ENCODE results near the gene FKBP5. TPM values are rescaled to one million over a fixed set of nuclear protein-coding genes. Genes with fewer than 3 reads are reported as not detected.

FKBP5 gene
- total and polyA plus RNA-seq, 9 of the 15 experiments (the other 6 are each of a cell fraction or from before 2014, with no cell fraction given), result 32.7 to 151 (median 75.0) TPM

DNA sequence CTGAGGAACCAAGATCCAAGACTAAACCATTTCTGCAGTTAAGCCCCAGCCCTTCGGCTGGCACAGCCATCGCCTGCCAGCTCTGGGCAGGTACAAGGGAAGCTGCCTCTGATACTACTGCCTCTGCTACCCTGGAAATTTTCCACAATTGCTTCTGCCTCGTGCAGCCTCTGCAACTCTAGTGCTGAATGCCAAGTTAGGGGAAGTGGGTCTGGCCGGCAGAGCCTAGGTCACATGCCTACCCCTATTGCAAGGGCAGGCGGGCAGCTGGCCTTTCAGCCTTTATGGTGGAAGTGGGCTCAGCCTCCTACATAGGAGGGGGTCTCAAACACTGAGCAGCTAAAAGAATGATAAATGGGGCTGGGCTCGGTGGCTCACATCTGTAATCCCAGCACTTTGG, 131.5 kb downstream of the FKBP5 start:
- ChIA-PET CTCF (ENCODE audit: low intra/inter-chr PET ratio) (no interaction called here), POLR2A (no interaction called here)
- H3K79me2 ChIP-seq (ENCODE audit: control insufficient read depth, insufficient read depth, low read length), result no peaks in the 10 kb centered on the region
- intact Hi-C loops (cut with micrococcal nuclease), result loop anchor here (10.0 kb wide), 1 partner anchor 262 kb away; the partner anchor contains the start of gene DEF6
- FAIRE-seq, result no peak
- ATAC-seq, result no peak
- no peaks in the 10 kb centered on the region for H3K9me1 ChIP-seq (ENCODE audit: control insufficient read depth, insufficient read depth, low read length)
- in situ Hi-C loops (cut with MboI), result no loop called here
- no TSS peak for BruUV-seq (replicated peaks)
- WGBS (ENCODE audit: insufficient coverage, low coverage, missing lambda C conversion rate), result 10% methylated on average over 6 of the region's 6 CpGs
- H4K20me1 ChIP-seq (replicated peaks; ENCODE audit: control insufficient read depth, insufficient read depth, low read length), result no peaks in the 10 kb centered on the region
- no peaks in the 10 kb centered on the region; a peak in 1 of 5 replicates for H3K4me1 ChIP-seq (replicated peaks in 1 of 2; ENCODE audit: control insufficient read depth in 2 of 2, insufficient read depth in 2 of 2, low read length in 2 of 2)
- H2AFZ ChIP-seq (ENCODE audit: low read depth, low read length), result no peak overlapping the region
- no peaks in the 10 kb centered on the region for H3K36me3 ChIP-seq (ENCODE audit: control insufficient read depth, insufficient read depth, low read length)
- H3K9me3 ChIP-seq (replicated peaks; ENCODE audit: control insufficient read depth, insufficient read depth, low read depth, low read length), result no peaks in the 10 kb centered on the region; the same call in none of the 2 replicates
- no peak overlapping the region for H3K4me3 ChIP-seq
- H3K4me2 ChIP-seq (ENCODE audit: insufficient read depth, low read length), result no peak overlapping the region
- no peak for TF ChIP-seq ZFX (CRISPR knock-in tag; IDR thresholded peaks at IDR 0.05)
- no peak for TF ChIP-seq TBP (optimal IDR thresholded peaks at IDR 0.05; ENCODE audit: low read depth, low read length)
- no peak for TF ChIP-seq ZBTB7A (IDR thresholded peaks at IDR 0.05; ENCODE audit: borderline replicate concordance, control insufficient read depth, low read depth, low read length)
- no peak for TF ChIP-seq NCOA4 (IDR thresholded peaks at IDR 0.05; ENCODE audit: partially characterized antibody)
- TF ChIP-seq ZNF217 (CRISPR knock-in tag; IDR thresholded peaks at IDR 0.05), result no peak
- no peak for TF ChIP-seq GTF2E2 (tag; IDR thresholded peaks at IDR 0.05)
- no peak for TF ChIP-seq ZNF311 (CRISPR knock-in tag; IDR thresholded peaks at IDR 0.05)
- no peak for TF ChIP-seq ZNF584 (CRISPR knock-in tag; IDR thresholded peaks at IDR 0.05; ENCODE audit: low read depth)
- TF ChIP-seq ZNF766 (CRISPR knock-in tag; conservative IDR thresholded peaks at IDR 0.05), result no peak
- TF ChIP-seq EHMT2 (IDR thresholded peaks at IDR 0.05), result no peak
- no peak for TF ChIP-seq NR3C1 (CRISPR knock-in tag; IDR thresholded peaks at IDR 0.05)
- no peak for TF ChIP-seq ZHX1 (conservative IDR thresholded peaks at IDR 0.05; ENCODE audit: low read length)
- TF ChIP-seq, protein P1, sequence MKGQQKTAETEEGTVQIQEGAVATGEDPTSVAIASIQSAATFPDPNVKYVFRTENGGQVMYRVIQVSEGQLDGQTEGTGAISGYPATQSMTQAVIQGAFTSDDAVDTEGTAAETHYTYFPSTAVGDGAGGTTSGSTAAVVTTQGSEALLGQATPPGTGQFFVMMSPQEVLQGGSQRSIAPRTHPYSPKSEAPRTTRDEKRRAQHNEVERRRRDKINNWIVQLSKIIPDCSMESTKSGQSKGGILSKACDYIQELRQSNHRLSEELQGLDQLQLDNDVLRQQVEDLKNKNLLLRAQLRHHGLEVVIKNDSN (CRISPR knock-in tag; IDR thresholded peaks at IDR 0.05), result no peak
- no peak overlapping the region; a peak in 1 of 4 replicates for H3K9ac ChIP-seq (ENCODE audit: insufficient read depth in 1 of 2, low read depth in 2 of 2, low read length in 2 of 2)
- peaks cover 35 to 63% of the 10 kb centered on the region in 2 experiments for H3K27me3 ChIP-seq (ENCODE audit: control insufficient read depth in 2 of 2, insufficient read depth in 2 of 2, low read length in 2 of 2)
- DNase-seq (ENCODE audit: extremely low read depth in 1 of 4, low spot score in 3 of 4), result no peak
- no peak overlapping the region for H3K27ac ChIP-seq (ENCODE audit: extremely low read depth, low read depth, low read length)
